Activated CD8-positive, alpha-beta memory T cell treated with anti-CD3 and anti-CD28 coated beads for 4 hours (primary cell): ENCODE data around the gene SP7.
"Not testable (repeated sequence)": the region's sequence is repeated elsewhere in the genome, so short reads cannot be mapped to it uniquely, and the experiment has no call there.

Experiments used
- DNase-seq, 2 donors: peaks; one replicate each; pipeline ENCODE4 v3.0.0-alpha.2; 2020; ENCODE audit warnings: low read depth in 2 of 2

SP7 gene

GRCh38 chr12:53336181-53336681 lies at the start of gene SP7:
Gene SP7, minus strand, starts transcription at chr12:53336354. Its CDS starts 708 bp downstream, at chr12:53335646.
- no peak for DNase-seq

- DNase-seq = no peak
Observed at GRCh38 chr12:53383258-53383657, 47.1 kb upstream of the SP7 start.

- DNase-seq = no peak
Observed at GRCh38 chr12:53381731-53382630, 45.8 kb upstream of the SP7 start.

- no peak for DNase-seq
Observed at GRCh38 chr12:53380794-53381730, 44.9 kb upstream of the SP7 start.

DNA sequence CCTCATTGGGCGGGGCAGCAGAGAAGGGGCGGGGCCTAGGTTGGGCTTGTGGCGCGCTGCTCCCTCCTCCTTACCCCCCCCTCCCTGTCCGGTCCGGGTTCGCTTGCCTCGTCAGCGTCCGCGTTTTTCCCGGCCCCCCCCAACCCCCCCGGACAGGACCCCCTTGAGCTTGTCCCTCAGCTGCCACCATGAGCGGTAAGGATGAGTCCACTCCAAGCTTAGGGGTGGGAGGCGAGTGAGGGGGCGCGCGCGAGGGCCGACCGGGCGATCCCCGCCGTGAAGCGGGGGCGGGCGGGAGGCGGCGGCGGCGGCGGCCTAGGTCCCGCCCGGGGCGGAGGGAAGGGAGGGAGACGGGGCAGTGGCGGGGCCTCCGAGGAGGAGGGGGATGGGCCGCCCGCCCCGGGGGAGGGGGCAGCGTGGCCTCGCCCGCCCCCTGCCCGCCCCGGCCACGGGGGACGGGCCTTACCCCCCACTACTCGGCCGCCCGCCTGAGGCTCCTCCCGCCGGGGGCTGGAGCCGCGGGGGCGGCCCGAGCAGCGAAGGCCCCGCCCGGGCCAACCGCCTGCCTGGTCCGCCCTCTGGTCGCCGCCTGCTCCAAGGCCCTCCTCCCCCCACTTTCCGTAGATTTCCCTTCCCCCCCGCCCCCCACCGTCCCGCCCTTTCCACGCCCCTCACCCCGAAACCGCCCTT lies 44.1 kb upstream of the SP7 start, which contains the start of gene SP1:
Gene SP1 (plus strand): TSS at position 73 of the 690 bp plus-strand sequence. CDS start 116 bp downstream, at position 189.
- DNase-seq = peak; percentile 67 to 73

- peak; percentile 97 to 99 for DNase-seq
Observed at GRCh38 chr12:53379389-53380103, 43.4 kb upstream of the SP7 start.

GRCh38 chr12:53378724-53379388 lies 42.7 kb upstream of the SP7 start:
- DNase-seq = no peak

- DNase-seq = no peak
Observed at GRCh38 chr12:53378222-53378621, 42.1 kb upstream of the SP7 start.

GRCh38 chr12:53376747-53377146 lies 40.6 kb upstream of the SP7 start:
- DNase-seq = no peak

DNA sequence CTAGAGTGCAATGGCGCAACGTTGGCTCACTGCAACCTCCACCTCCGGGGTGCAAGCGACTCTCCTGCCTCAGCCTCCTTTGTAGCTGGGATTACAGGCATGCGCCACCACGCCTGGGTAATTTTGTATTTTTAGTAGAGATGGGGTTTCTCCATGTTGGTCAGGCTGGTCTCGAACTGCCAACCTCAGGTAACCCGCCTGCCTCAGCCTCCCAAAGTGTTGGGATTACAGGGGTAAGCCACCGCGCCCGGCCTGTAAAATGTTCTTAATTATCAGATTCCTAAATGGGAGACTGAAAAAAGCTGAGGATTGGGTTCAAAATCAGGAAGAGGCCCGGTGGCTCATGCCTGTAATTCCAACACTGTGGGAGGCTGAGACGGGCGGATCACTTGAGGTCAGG lies 38.1 kb upstream of the SP7 start:
- DNase-seq = not testable (repeated sequence)

DNA sequence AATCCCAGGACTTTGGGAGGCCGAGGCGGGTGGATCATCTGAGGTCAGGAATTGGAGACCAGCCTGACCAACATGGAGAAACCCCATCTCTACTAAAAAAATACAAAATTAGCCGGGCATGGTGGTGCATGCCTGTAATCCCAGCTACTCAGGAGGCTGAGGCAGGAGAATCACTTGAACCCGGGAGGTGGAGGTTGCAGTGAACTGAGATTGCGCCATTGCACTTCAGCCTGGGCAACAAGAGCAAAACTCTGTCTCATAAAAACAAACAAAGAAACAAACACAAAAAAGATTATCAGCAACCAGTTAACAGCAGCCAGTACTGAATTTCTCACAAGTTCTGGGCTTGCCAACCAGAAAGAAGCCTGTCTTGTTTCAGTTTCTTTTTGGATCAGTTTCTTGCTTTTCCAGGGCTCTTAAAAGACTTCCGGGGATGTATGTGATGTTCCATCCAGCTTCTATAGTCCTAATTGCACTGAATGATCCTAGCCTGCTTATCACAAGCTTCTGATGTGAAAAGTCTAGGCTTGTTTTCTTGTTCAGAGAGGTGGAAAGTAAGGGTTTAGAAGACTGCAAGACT lies 37.5 kb upstream of the SP7 start:
- not testable (repeated sequence) for DNase-seq

GRCh38 chr12:53365245-53365904 lies 29.2 kb upstream of the SP7 start:
- no peak for DNase-seq

- DNase-seq = not testable (repeated sequence)
Observed at GRCh38 chr12:53361638-53362037, 25.5 kb upstream of the SP7 start.

GRCh38 chr12:53358836-53359419 lies 22.8 kb upstream of the SP7 start:
- DNase-seq = no peak

GRCh38 chr12:53355121-53355520 lies 19.0 kb upstream of the SP7 start:
- DNase-seq = no peak

DNA sequence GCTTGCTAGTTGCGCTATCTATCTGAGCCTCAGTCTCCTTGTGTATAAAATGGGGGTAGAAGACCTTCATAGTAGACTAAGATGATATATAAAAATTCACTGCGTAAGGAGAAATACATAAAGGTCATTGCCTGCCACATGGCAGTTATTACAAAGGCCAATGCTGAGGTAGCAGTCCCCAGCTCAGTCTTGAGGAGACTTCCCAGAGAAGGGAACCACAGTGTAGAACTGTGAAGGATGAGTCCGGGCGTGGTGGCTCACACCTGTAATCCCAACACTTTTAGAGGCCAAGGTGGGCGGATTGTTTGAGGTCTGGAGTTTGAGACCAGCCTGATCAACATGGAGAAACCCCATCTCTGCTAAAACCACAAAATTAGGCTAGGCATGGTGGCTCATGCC lies 17.1 kb upstream of the SP7 start:
- no peak for DNase-seq

GRCh38 chr12:53352331-53353256 lies 16.4 kb upstream of the SP7 start:
- peak; percentile 71 to 74 for DNase-seq

GRCh38 chr12:53347905-53348304 lies 11.8 kb upstream of the SP7 start:
- DNase-seq = no peak
